Keratinocyte (primary cell): Measurements from ENCODE around the gene SDS. TPM values are rescaled to one million over a fixed set of nuclear protein-coding genes. Genes with fewer than 3 reads are reported as not detected.

Source experiments
- DNase-seq: peaks from one replicate; pipeline ENCODE4 v3.0.0-alpha.2; 2011; ENCODE audit warnings: low read depth, missing footprints, low spot score
- FAIRE-seq: peaks from 2 replicates; lab custom pipeline; 2011; peaks lifted over from hg19 to GRCh38; lab: Jason Lieb, UNC
- H2AFZ ChIP-seq: 2 replicates; pipeline ENCODE4 v1.6.0; 2012; ENCODE audit warnings: low read length, control low read depth, inconsistent platforms; ENCODE audit not compliant: control insufficient read depth
- H3K27ac ChIP-seq: 2 replicates; pipeline ENCODE4 v1.5.1; 2011; ENCODE audit warnings: low read length; ENCODE audit not compliant: control insufficient read depth, insufficient read depth
- H3K27me3 ChIP-seq: 3 replicates; pipeline ENCODE4 v1.6.0; 2011; ENCODE audit warnings: low read length; ENCODE audit not compliant: control insufficient read depth, insufficient read depth; ENCODE audit errors: extremely low read depth
- H3K36me3 ChIP-seq, 2 experiments: 2 replicates in 1 of 2; 3 replicates in 1 of 2; pipeline ENCODE4 v1.5.1; 2011; ENCODE audit warnings: low read length in 2 of 2, mild to moderate bottlenecking in 1 of 2; ENCODE audit not compliant: control insufficient read depth in 2 of 2, insufficient read depth in 2 of 2; ENCODE audit errors: extremely low read depth in 1 of 2
- H3K4me1 ChIP-seq: 3 replicates; pipeline ENCODE4 v1.5.1; 2011; ENCODE audit warnings: low read length; ENCODE audit not compliant: control insufficient read depth, insufficient read depth; ENCODE audit errors: extremely low read depth
- H3K4me2 ChIP-seq: 3 replicates; pipeline ENCODE4 v1.6.0; 2011; ENCODE audit warnings: low read depth, low read length; ENCODE audit not compliant: control insufficient read depth, insufficient read depth; ENCODE audit errors: extremely low read depth
- H3K4me3 ChIP-seq, 3 experiments: fragments of 200-600 bp in 1 of 3; sonication (generic) in 1 of 3; 2 replicates in 2 of 3; 3 replicates in 1 of 3; pipeline ENCODE4 v1.5.1; 2011 to 2016; ENCODE audit warnings: low read length in 3 of 3, mild to moderate bottlenecking in 3 of 3, control low read depth in 2 of 3, inconsistent platforms in 1 of 3, low read depth in 1 of 3, mixed read lengths in 1 of 3, mixed run types in 1 of 3, moderate library complexity in 1 of 3; ENCODE audit not compliant: control insufficient read depth in 2 of 3, insufficient read depth in 2 of 3; ENCODE audit errors: extremely low read depth in 1 of 3
- H3K79me2 ChIP-seq: 2 replicates; pipeline ENCODE4 v1.6.0; 2012; ENCODE audit warnings: low read length; ENCODE audit not compliant: control insufficient read depth, insufficient read depth
- H3K9ac ChIP-seq: 3 replicates; pipeline ENCODE4 v1.6.0; 2011; ENCODE audit warnings: low read length; ENCODE audit not compliant: control insufficient read depth, insufficient read depth; ENCODE audit errors: extremely low read depth
- H3K9me1 ChIP-seq: 3 replicates; pipeline ENCODE4 v1.6.0; 2011; ENCODE audit warnings: low read length; ENCODE audit not compliant: control insufficient read depth, insufficient read depth; ENCODE audit errors: extremely low read depth
- H3K9me3 ChIP-seq: 2 replicates; pipeline ENCODE4 v1.5.1; 2012; ENCODE audit warnings: low read depth, low read length; ENCODE audit not compliant: control insufficient read depth
- H4K20me1 ChIP-seq: 3 replicates; pipeline ENCODE4 v1.6.0; 2011; ENCODE audit warnings: low read length; ENCODE audit not compliant: control insufficient read depth, insufficient read depth; ENCODE audit errors: extremely low read depth
- EZH2 ChIP-seq: IDR thresholded peaks from one replicate; pipeline ENCODE4 v1.6.1; 2012; ENCODE audit warnings: inconsistent platforms, mild to moderate bottlenecking, low read length, moderate library complexity
- dilution Hi-C: fragments of 300-500 bp; cut with MboI; formaldehyde crosslinking; loops from one replicate; pipeline ENCODE4 v1.7.0; 2020; ENCODE audit warnings: low sequenced_read_pairs; ENCODE audit not compliant: extremely low pct_ligation_motif_present
- polyA plus RNA-seq, 5 experiments: library from polyadenylated mRNA; depleted of rRNA in 3 of 5; stranded (reverse) in 3 of 5; stranded (forward) in 1 of 5; unstranded in 1 of 5; fragments of >200 nt; gene quantifications; 1 replicate in 1 of 5; 2 replicates in 3 of 5; 3 replicates in 1 of 5; pipeline versions ENCODE4 v1.2.1 to v1.2.3, GENCODE V29; 2011 to 2012; ENCODE audit warnings: missing spikeins in 2 of 5, low read depth in 1 of 5, low replicate concordance in 1 of 5
- TF ChIP-seq, protein P1 (sequence below), 3 experiments: IDR thresholded peaks in 1 of 3; conservative IDR thresholded peaks in 1 of 3; optimal IDR thresholded peaks in 1 of 3; 2 replicates in 2 of 3; 3 replicates in 1 of 3; pipeline versions ENCODE3 to v1.5.1; 2011; ENCODE audit warnings: low read length in 3 of 3, mild to moderate bottlenecking in 3 of 3, moderate library complexity in 2 of 3, control low read depth in 1 of 3, inconsistent platforms in 1 of 3; ENCODE audit not compliant: insufficient read depth in 2 of 3; ENCODE audit errors: extremely low read depth in 1 of 3

Gene SDS
- polyA plus RNA-seq, 1 donor (not counting 4 experiments of a cell fraction or from before 2014, with no cell fraction given), result not detected

DNA sequence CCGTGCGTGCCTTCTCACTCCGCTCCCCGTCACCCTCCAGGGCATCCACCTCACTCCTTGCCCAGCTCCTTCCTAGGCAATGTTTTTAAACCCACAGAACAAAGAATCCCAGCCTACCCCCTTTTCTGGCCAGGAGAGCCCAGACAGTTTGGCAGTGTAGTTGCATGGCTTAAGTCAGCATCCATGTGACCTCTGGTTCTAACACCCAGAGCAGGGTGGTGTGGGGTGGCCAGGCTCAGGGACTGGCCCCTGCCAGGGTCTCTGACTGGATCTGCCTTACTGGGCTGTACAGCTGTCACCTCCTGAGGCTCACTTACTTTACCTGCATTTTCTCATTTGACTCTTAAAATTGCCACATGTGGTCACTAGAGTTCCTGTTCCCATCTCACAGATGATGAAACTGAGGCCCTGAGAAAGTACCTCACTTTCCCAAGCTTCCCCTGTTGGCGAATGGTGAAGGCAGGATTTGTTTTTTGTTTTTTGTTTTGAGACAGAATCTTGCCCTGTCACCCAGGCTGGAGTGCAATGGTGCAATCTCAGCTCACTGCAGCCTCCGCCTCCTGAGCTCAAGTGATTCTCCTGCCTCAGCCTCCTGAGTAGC is 18.3 kb downstream of the SDS start:
- Histone ChIP-seq H3K27me3 (no peaks in the 10 kb centered on the region), H3K4me2 (no peak overlapping the region), H3K36me3 (peaks cover 0 to 30% of the 10 kb centered on the region in 2 experiments), H3K9me1 (no peaks in the 10 kb centered on the region), H3K4me1 (no peaks in the 10 kb centered on the region), H3K9ac (no peak overlapping the region), H3K27ac (no peak overlapping the region), H3K9me3 (no peaks in the 10 kb centered on the region), H3K79me2 (no peaks in the 10 kb centered on the region), H4K20me1 (no peaks in the 10 kb centered on the region), H2AFZ (no peak overlapping the region), H3K4me3 (no peak overlapping the region)
- FAIRE-seq (no peak), DNase-seq (no peak)
- dilution Hi-C loops, result no loop called here
- no peak for TF ChIP-seq EZH2
- TF ChIP-seq, protein P1, sequence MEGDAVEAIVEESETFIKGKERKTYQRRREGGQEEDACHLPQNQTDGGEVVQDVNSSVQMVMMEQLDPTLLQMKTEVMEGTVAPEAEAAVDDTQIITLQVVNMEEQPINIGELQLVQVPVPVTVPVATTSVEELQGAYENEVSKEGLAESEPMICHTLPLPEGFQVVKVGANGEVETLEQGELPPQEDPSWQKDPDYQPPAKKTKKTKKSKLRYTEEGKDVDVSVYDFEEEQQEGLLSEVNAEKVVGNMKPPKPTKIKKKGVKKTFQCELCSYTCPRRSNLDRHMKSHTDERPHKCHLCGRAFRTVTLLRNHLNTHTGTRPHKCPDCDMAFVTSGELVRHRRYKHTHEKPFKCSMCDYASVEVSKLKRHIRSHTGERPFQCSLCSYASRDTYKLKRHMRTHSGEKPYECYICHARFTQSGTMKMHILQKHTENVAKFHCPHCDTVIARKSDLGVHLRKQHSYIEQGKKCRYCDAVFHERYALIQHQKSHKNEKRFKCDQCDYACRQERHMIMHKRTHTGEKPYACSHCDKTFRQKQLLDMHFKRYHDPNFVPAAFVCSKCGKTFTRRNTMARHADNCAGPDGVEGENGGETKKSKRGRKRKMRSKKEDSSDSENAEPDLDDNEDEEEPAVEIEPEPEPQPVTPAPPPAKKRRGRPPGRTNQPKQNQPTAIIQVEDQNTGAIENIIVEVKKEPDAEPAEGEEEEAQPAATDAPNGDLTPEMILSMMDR (optimal IDR thresholded peaks at IDR 0.05 in 1 of 3, IDR thresholded peaks at IDR 0.05 in 1 of 3, conservative IDR thresholded peaks at IDR 0.05 in 1 of 3; ENCODE audit: extremely low read depth in 1 of 3, insufficient read depth in 2 of 3, low read length in 3 of 3), result no peak

DNA sequence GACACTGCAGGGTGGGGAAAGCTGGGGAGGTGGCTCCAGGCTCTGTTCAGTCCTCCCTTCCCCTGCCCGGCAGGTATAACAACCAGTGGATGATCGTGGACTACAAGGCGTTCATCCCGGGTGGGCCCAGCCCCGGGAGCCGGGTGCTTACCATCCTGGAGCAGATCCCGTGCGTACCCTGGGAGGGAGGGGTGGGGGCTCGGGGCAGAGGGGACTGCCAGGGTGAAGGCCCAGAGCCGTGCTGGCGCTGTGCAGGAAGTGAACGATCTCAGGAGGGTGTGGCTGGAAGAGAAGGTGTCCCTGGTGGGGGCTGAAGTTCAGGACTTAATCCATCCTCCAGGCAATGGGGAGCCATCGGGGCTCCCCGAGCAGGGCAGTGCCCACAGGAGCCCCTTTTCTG is 18.9 kb downstream of the SDS start:
- Histone ChIP-seq H3K36me3 (peaks cover 0 to 28% of the 10 kb centered on the region in 2 experiments), H3K4me1 (no peaks in the 10 kb centered on the region), H3K9ac (no peak overlapping the region), H3K9me3 (no peaks in the 10 kb centered on the region), H3K79me2 (no peaks in the 10 kb centered on the region), H3K27ac (no peak overlapping the region), H3K4me2 (no peak overlapping the region), H2AFZ (no peak overlapping the region), H4K20me1 (no peaks in the 10 kb centered on the region), H3K27me3 (no peaks in the 10 kb centered on the region), H3K9me1 (no peaks in the 10 kb centered on the region), H3K4me3 (no peak overlapping the region)
- dilution Hi-C loops, result no loop called here
- no peak for TF ChIP-seq EZH2
- TF ChIP-seq, protein P1 (optimal IDR thresholded peaks at IDR 0.05 in 1 of 3, IDR thresholded peaks at IDR 0.05 in 1 of 3, conservative IDR thresholded peaks at IDR 0.05 in 1 of 3; ENCODE audit: extremely low read depth in 1 of 3, insufficient read depth in 2 of 3, low read length in 3 of 3), result no peak
- FAIRE-seq (no peak), DNase-seq (no peak)
